Measurements from ENCODE around the gene PTMS.

PTMS gene

GRCh38 chr12:6787309-6787708, 21.1 kb downstream of the PTMS start:
- no peak for DNase-seq (ENCODE audit: low read depth in 1 of 2, low spot score in 1 of 2)

- peak; percentile 46 to 54 for DNase-seq (ENCODE audit: low read depth in 1 of 2, low spot score in 1 of 2)
Observed at GRCh38 chr12:6788972-6789924, 23.1 kb downstream of the PTMS start, which contains the start of gene CD4. TSS of gene CD4 (plus strand) at chr12:6789528. CDS start at chr12:6800139, 10,611 bp downstream.

GRCh38 chr12:6790496-6791150, 24.5 kb downstream of the PTMS start:
- no peak for DNase-seq (ENCODE audit: low read depth in 1 of 2, low spot score in 1 of 2)

- no peak for DNase-seq (ENCODE audit: low read depth in 1 of 2, low spot score in 1 of 2)
Observed at GRCh38 chr12:6791931-6792520, 25.9 kb downstream of the PTMS start.

- no peak for DNase-seq (ENCODE audit: low read depth in 1 of 2, low spot score in 1 of 2)
Observed at GRCh38 chr12:6792522-6793201, 26.5 kb downstream of the PTMS start.

- no peak for DNase-seq (ENCODE audit: low read depth in 1 of 2, low spot score in 1 of 2)
Observed at GRCh38 chr12:6795088-6795487, 28.9 kb downstream of the PTMS start.

GRCh38 chr12:6796576-6796975, 30.4 kb downstream of the PTMS start:
- no peak for DNase-seq (ENCODE audit: low read depth in 1 of 2, low spot score in 1 of 2)

GRCh38 chr12:6799147-6799546, 33.0 kb downstream of the PTMS start:
- DNase-seq (ENCODE audit: low read depth in 1 of 2, low spot score in 1 of 2): no peak

GRCh38 chr12:6807170-6807569, 41.0 kb downstream of the PTMS start:
- no peak for DNase-seq (ENCODE audit: low read depth in 1 of 2, low spot score in 1 of 2)

GRCh38 chr12:6809056-6809455, 42.9 kb downstream of the PTMS start:
- DNase-seq (ENCODE audit: low read depth in 1 of 2, low spot score in 1 of 2): no peak

GRCh38 chr12:6810758-6811157, 44.6 kb downstream of the PTMS start:
- no peak for DNase-seq (ENCODE audit: low read depth in 1 of 2, low spot score in 1 of 2)

- no peak for DNase-seq (ENCODE audit: low read depth in 1 of 2, low spot score in 1 of 2)
Observed at GRCh38 chr12:6813363-6813762, 47.2 kb downstream of the PTMS start.

GRCh38 chr12:6816598-6816997, 50.4 kb downstream of the PTMS start:
- DNase-seq (ENCODE audit: low read depth in 1 of 2, low spot score in 1 of 2): no peak

- no peak for DNase-seq (ENCODE audit: low read depth in 1 of 2, low spot score in 1 of 2)
Observed at GRCh38 chr12:6817098-6817497, 50.9 kb downstream of the PTMS start.

GRCh38 chr12:6817662-6818157, 51.5 kb downstream of the PTMS start:
- DNase-seq (ENCODE audit: low read depth in 1 of 2, low spot score in 1 of 2): no peak

- no peak for DNase-seq (ENCODE audit: low read depth in 1 of 2, low spot score in 1 of 2)
Observed at GRCh38 chr12:6818222-6818621, 52.1 kb downstream of the PTMS start.

- DNase-seq (ENCODE audit: low read depth in 1 of 2, low spot score in 1 of 2): no peak
Observed at GRCh38 chr12:6818645-6819044, 52.5 kb downstream of the PTMS start.

GRCh38 chr12:6819106-6820030, 53.2 kb downstream of the PTMS start:
- no peak for DNase-seq (ENCODE audit: low read depth in 1 of 2, low spot score in 1 of 2)

- DNase-seq (ENCODE audit: low read depth in 1 of 2, low spot score in 1 of 2): no peak
Observed at GRCh38 chr12:6820166-6820565, 54.0 kb downstream of the PTMS start.
